Neuronal stem cell (in vitro differentiated cells): ENCODE data around the gene CAPZB.

Source experiments
- DNase-seq: peaks from one replicate; pipeline ENCODE4 v3.0.0-alpha.2; 2013; ENCODE audit warnings: low spot score
- H2AFZ ChIP-seq: one replicate; pipeline ENCODE4 v1.6.1; 2013; ENCODE audit warnings: mild to moderate bottlenecking, low read length, inconsistent platforms
- H2AK5ac ChIP-seq: 2 replicates; pipeline ENCODE4 v1.6.1; 2013; ENCODE audit warnings: low read depth, mild to moderate bottlenecking, inconsistent platforms, low read length, moderate library complexity, mixed read lengths
- H2BK120ac ChIP-seq: 2 replicates; pipeline ENCODE4 v1.6.1; 2013; ENCODE audit warnings: low read depth, mild to moderate bottlenecking, inconsistent platforms, low read length, moderate library complexity, mixed read lengths
- H2BK12ac ChIP-seq: one replicate; pipeline ENCODE4 v1.6.1; 2013; ENCODE audit warnings: low read length, inconsistent platforms
- H2BK15ac ChIP-seq: 2 replicates; pipeline ENCODE4 v1.6.1; 2013; ENCODE audit warnings: mild to moderate bottlenecking, low read length, inconsistent platforms, mixed read lengths
- H2BK5ac ChIP-seq: one replicate; pipeline ENCODE4 v1.6.1; 2013; ENCODE audit warnings: inconsistent platforms, mild to moderate bottlenecking, low read length, moderate library complexity
- H3K14ac ChIP-seq: one replicate; pipeline ENCODE4 v1.6.1; 2013; ENCODE audit warnings: low read length, inconsistent platforms
- H3K18ac ChIP-seq: 2 replicates; pipeline ENCODE4 v1.6.1; 2013; ENCODE audit warnings: low read length, inconsistent platforms
- H3K23ac ChIP-seq: 2 replicates; pipeline ENCODE4 v1.6.1; 2013; ENCODE audit warnings: low read depth, mild to moderate bottlenecking, mixed read lengths, low read length, inconsistent platforms; ENCODE audit not compliant: poor library complexity
- H3K27ac ChIP-seq: replicated peaks from 3 replicates; pipeline ENCODE4 v1.5.1; 2013; ENCODE audit warnings: low read length, inconsistent platforms
- H3K27me3 ChIP-seq, 3 experiments: 2 replicates each; pipeline ENCODE4 v1.6.1; 2013; ENCODE audit warnings: low read length in 3 of 3, mild to moderate bottlenecking in 2 of 3, inconsistent platforms in 1 of 3, low read depth in 1 of 3, mixed read lengths in 1 of 3, moderate library complexity in 1 of 3; ENCODE audit not compliant: control insufficient read depth in 3 of 3, insufficient read depth in 3 of 3
- H3K36me3 ChIP-seq, 2 donors: replicated peaks in 1 of 2; 2 replicates each; pipeline ENCODE4 v1.6.1; 2013; ENCODE audit warnings: low read length in 2 of 2; ENCODE audit not compliant: control insufficient read depth in 2 of 2, insufficient read depth in 2 of 2
- H3K4ac ChIP-seq: 2 replicates; pipeline ENCODE4 v1.6.1; 2013; ENCODE audit warnings: inconsistent platforms, mild to moderate bottlenecking, low read length, moderate library complexity
- H3K4me1 ChIP-seq, 2 donors: 1 replicate in 1 of 2; 2 replicates in 1 of 2; pipeline ENCODE4 v1.6.1; 2013; ENCODE audit warnings: low read length in 2 of 2, low read depth in 1 of 2; ENCODE audit not compliant: control insufficient read depth in 2 of 2, insufficient read depth in 1 of 2
- H3K4me2 ChIP-seq: one replicate; pipeline ENCODE4 v1.6.1; 2013; ENCODE audit warnings: mild to moderate bottlenecking, low read length, inconsistent platforms; ENCODE audit not compliant: insufficient read depth, poor library complexity, severe bottlenecking
- H3K4me3 ChIP-seq, 2 donors: 2 replicates each; pipeline ENCODE4 v1.5.1; 2013; ENCODE audit warnings: low read length in 2 of 2, mild to moderate bottlenecking in 2 of 2, inconsistent platforms in 1 of 2, moderate library complexity in 1 of 2
- H3K79me1 ChIP-seq: one replicate; pipeline ENCODE4 v1.6.1; 2013; ENCODE audit warnings: low read depth, mild to moderate bottlenecking, inconsistent platforms, low read length, moderate library complexity
- H3K9ac ChIP-seq: one replicate; pipeline ENCODE4 v1.6.1; 2013; ENCODE audit warnings: mild to moderate bottlenecking, low read depth, low read length, inconsistent platforms; ENCODE audit not compliant: poor library complexity
- H3K9me3 ChIP-seq, 2 donors: replicated peaks in 1 of 2; 2 replicates each; pipeline versions ENCODE3 to v1.6.1; 2013; ENCODE audit warnings: low read length in 2 of 2, mild to moderate bottlenecking in 2 of 2, inconsistent platforms in 1 of 2, low read depth in 1 of 2, mixed read lengths in 1 of 2, moderate library complexity in 1 of 2; ENCODE audit not compliant: control insufficient read depth in 2 of 2, insufficient read depth in 1 of 2
- H4K8ac ChIP-seq: one replicate; pipeline ENCODE4 v1.6.1; 2013; ENCODE audit warnings: low read depth, mild to moderate bottlenecking, inconsistent platforms, low read length, moderate library complexity
- H4K91ac ChIP-seq: one replicate; pipeline ENCODE4 v1.6.1; 2013; ENCODE audit warnings: low read length, low read depth, mild to moderate bottlenecking, inconsistent platforms; ENCODE audit not compliant: poor library complexity
- WGBS, 2 donors: extraction: QIAGEN DNeasy Blood & Tissue Kit; methylation state at CpG; one replicate each; pipeline ENCODE4 v1.1.7; 2013; ENCODE audit warnings: missing lambda C conversion rate in 2 of 2, mixed read lengths in 1 of 2; ENCODE audit not compliant: insufficient read length in 2 of 2, insufficient replicate concordance in 1 of 2; ENCODE audit errors: extremely low coverage in 2 of 2; 5-methylcytosine and 5-hydroxymethylcytosine counted together

The CAPZB gene

GRCh38 chr1:19402031-19402813 is 83.1 kb downstream of the CAPZB start:
- peaks cover 4% of the 10 kb centered on the region for H3K79me1 ChIP-seq
- no peak overlapping the region for H3K4ac ChIP-seq
- peak overlapping the region; percentile 20 for H2BK120ac ChIP-seq
- H3K4me1 ChIP-seq, result peaks cover 18 to 49% of the 10 kb centered on the region in 2 donors
- H2AFZ ChIP-seq, result no peak overlapping the region
- no peak overlapping the region for H3K4me2 ChIP-seq
- no peak overlapping the region for H3K23ac ChIP-seq
- H3K18ac ChIP-seq, result peak overlapping the region; percentile 87
- no peak overlapping the region for H4K8ac ChIP-seq
- no peaks in the 10 kb centered on the region for H3K27me3 ChIP-seq
- no peak overlapping the region for H3K9ac ChIP-seq
- H3K9me3 ChIP-seq, result no peaks in the 10 kb centered on the region
- no peak overlapping the region for H3K4me3 ChIP-seq
- H3K14ac ChIP-seq, result no peak overlapping the region
- peak overlapping the region; percentile 38 for H3K27ac ChIP-seq
- H2BK15ac ChIP-seq, result peak overlapping the region; percentile 71
- no CpG with 5 or more reads among the region's 7 CpGs for WGBS, 2 donors
- no peak for DNase-seq
- H2BK12ac ChIP-seq, result no peak overlapping the region
- H4K91ac ChIP-seq, result no peak overlapping the region
- H2BK5ac ChIP-seq, result no peak overlapping the region
- H2AK5ac ChIP-seq, result peak overlapping the region; percentile 74
- peaks cover 2 to 16% of the 10 kb centered on the region in 2 donors for H3K36me3 ChIP-seq

DNA sequence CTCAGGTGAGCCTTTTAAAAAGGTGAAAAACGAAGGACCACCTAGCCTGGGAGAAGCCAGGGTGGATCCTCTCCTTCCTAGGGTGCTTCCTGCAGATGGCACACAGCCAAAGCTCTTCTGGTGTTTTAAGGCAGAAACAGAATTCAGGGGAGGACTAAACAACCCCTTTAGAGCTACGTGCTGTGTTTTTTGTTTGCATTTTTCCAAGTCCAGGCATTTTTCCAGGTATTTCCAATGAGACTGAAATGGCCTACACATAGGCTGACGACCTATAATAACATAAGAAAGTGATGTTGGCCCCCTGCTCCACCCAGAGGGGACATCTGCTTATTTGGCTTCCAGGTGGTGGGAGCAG is 83.8 kb downstream of the CAPZB start:
- DNase-seq, result no peak
- H3K4me3 ChIP-seq, result no peak overlapping the region
- H3K27me3 ChIP-seq, result no peaks in the 10 kb centered on the region
- H3K9me3 ChIP-seq, result no peaks in the 10 kb centered on the region
- no peak overlapping the region for H3K9ac ChIP-seq
- no peak overlapping the region for H4K91ac ChIP-seq
- H3K23ac ChIP-seq, result no peak overlapping the region
- H3K18ac ChIP-seq, result peak overlapping the region; percentile 69
- no peak overlapping the region for H4K8ac ChIP-seq
- no peak overlapping the region for H2BK5ac ChIP-seq
- no peak overlapping the region for H2BK12ac ChIP-seq
- H2BK15ac ChIP-seq, result no peak overlapping the region
- peaks cover 2 to 16% of the 10 kb centered on the region in 2 donors for H3K36me3 ChIP-seq
- H3K27ac ChIP-seq, result peak overlapping the region; percentile 38
- H2AK5ac ChIP-seq, result no peak overlapping the region
- H2AFZ ChIP-seq, result no peak overlapping the region
- no peak overlapping the region for H3K4me2 ChIP-seq
- no peak overlapping the region for H3K4ac ChIP-seq
- H3K14ac ChIP-seq, result no peak overlapping the region
- peaks cover 17 to 42% of the 10 kb centered on the region in 2 donors for H3K4me1 ChIP-seq
- no peak overlapping the region for H2BK120ac ChIP-seq
- no CpG with 5 or more reads among the region's 3 CpGs for WGBS, 2 donors
- H3K79me1 ChIP-seq, result peaks cover 4% of the 10 kb centered on the region

DNA sequence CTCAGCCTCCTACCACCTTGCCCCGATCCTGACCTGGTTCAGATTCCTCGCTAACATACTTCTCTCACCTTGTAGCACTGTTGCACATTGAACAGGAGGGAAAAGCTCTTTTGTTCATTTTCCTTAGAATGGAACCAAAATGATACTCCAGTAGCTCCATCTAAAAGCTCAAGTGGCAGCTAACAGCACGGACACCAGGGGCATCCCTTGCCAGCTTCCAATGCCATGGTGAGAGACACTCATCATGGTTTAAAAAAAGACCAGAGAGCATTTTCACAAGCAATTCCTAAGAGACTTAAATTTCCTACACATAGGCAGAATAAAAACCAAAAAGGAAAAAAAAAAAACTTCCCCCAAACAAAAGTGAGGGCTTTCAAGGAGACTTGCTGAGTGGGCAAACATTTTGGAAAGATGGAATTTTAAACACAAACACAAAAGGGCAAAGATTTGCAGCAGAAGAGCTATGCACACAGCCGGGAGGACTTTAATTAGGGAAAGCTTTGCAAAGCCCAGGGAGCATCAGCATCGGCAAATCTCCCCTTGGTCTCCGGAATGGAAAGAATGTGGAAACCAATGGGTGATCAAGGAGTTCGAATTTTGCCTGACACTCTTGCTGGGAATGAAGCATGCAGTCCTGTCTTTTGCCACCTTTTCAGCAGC is 84.3 kb downstream of the CAPZB start:
- WGBS, 2 donors, result no CpG with 5 or more reads among the region's 7 CpGs
- H2AFZ ChIP-seq, result no peak overlapping the region

DNA sequence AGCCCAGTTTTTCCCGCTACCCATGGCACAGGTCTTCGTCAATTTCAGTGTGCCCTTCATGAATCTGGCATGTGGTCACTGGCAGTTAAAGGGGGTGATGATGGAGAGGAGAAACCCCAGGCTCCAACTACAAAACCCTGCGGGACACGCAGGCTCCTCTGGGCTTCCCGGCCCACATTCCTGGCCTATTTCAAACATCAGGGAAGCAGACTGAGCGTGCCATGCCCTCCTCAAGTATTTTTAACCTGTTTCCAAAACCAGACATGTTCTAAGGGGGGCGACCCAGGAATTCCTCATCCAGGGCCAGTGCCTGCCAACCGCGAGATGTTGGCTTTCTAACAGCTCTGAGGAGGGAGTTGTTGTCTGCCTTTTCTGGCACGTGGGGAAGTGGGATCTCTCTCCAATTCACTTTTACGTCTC is 85.1 kb downstream of the CAPZB start:
- H3K79me1 ChIP-seq, result peaks cover 6% of the 10 kb centered on the region
- no peak overlapping the region for H3K9ac ChIP-seq
- H3K9me3 ChIP-seq, result no peaks in the 10 kb centered on the region
- H3K14ac ChIP-seq, result no peak overlapping the region
- H4K91ac ChIP-seq, result no peak overlapping the region
- no peak overlapping the region for H3K27ac ChIP-seq
- no peak overlapping the region for H3K18ac ChIP-seq
- H3K4me3 ChIP-seq, result no peak overlapping the region
- no peak overlapping the region for H3K23ac ChIP-seq
- H3K4me1 ChIP-seq, result peaks cover 14 to 49% of the 10 kb centered on the region in 2 donors
- H2AK5ac ChIP-seq, result no peak overlapping the region
- H3K4me2 ChIP-seq, result no peak overlapping the region
- H2BK15ac ChIP-seq, result no peak overlapping the region
- H2BK120ac ChIP-seq, result no peak overlapping the region
- H2BK12ac ChIP-seq, result no peak overlapping the region
- DNase-seq, result no peak
- H3K27me3 ChIP-seq, result no peaks in the 10 kb centered on the region
- H4K8ac ChIP-seq, result no peak overlapping the region
- no peak overlapping the region for H2BK5ac ChIP-seq
- no CpG with 5 or more reads among the region's 11 CpGs for WGBS, 2 donors
- H2AFZ ChIP-seq, result no peak overlapping the region
- peaks cover 2 to 23% of the 10 kb centered on the region in 2 donors for H3K36me3 ChIP-seq
- H3K4ac ChIP-seq, result no peak overlapping the region

More for the DNA sequence above, 84.3 kb downstream of the CAPZB start:
- Histone ChIP-seq H4K8ac (no peak overlapping the region), H4K91ac (no peak overlapping the region), H3K79me1 (peaks cover 5% of the 10 kb centered on the region), H3K27me3 (no peaks in the 10 kb centered on the region), H3K4me1 (peaks cover 12 to 42% of the 10 kb centered on the region in 2 donors), H3K4me2 (no peak overlapping the region), H3K14ac (no peak overlapping the region), H3K36me3 (peaks cover 2 to 20% of the 10 kb centered on the region in 2 donors), H3K27ac (peak overlapping the region; percentile 38), H2BK12ac (no peak overlapping the region), H3K9me3 (no peaks in the 10 kb centered on the region), H2BK120ac (no peak overlapping the region), H3K18ac (peak overlapping the region; percentile 69), H3K9ac (no peak overlapping the region), H3K23ac (no peak overlapping the region), H3K4ac (no peak overlapping the region), H2BK5ac (no peak overlapping the region), H3K4me3 (no peak overlapping the region), H2AK5ac (no peak overlapping the region), H2BK15ac (no peak overlapping the region)
- no peak for DNase-seq
